HTR-8/SVneo (cell line): ENCODE data around the gene PPP2R3A.
"Not testable (repeated sequence)": the region's sequence is repeated elsewhere in the genome, so short reads cannot be mapped to it uniquely, and the experiment has no call there.

Experiments used
- DNase-seq: peaks from one replicate; pipeline ENCODE4 v3.0.0; 2011; ENCODE audit warnings: low spot score, mixed read lengths; ENCODE audit not compliant: insufficient read length
- FAIRE-seq: peaks from 2 replicates; lab custom pipeline; 2011; peaks lifted over from hg19 to GRCh38; lab: Jason Lieb, UNC

The PPP2R3A gene

GRCh38 chr3:136075218-136075808, 109.8 kb downstream of the PPP2R3A start:
- FAIRE-seq = peak; percentile 49
- peak; percentile 52 for DNase-seq

DNA sequence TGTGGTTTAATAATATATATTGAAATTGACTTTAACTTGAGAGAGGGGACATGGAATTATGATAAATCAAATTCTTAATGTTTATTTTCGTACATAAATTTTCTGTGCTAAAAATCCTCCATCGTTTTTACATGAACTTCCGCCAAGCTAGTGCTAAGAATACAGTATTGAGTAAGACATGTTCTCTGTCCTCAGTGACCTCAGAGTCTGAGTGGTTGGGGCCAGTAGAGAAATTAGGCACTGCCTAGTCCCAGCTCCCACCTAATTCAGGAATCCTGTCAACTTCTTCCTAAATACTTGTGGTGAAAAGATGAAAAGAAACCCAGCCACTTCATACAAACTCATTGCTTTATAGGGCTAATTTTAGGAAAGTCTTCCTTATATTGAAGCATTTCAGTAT, 110.3 kb downstream of the PPP2R3A start:
- DNase-seq = no peak
- no peak for FAIRE-seq

DNA sequence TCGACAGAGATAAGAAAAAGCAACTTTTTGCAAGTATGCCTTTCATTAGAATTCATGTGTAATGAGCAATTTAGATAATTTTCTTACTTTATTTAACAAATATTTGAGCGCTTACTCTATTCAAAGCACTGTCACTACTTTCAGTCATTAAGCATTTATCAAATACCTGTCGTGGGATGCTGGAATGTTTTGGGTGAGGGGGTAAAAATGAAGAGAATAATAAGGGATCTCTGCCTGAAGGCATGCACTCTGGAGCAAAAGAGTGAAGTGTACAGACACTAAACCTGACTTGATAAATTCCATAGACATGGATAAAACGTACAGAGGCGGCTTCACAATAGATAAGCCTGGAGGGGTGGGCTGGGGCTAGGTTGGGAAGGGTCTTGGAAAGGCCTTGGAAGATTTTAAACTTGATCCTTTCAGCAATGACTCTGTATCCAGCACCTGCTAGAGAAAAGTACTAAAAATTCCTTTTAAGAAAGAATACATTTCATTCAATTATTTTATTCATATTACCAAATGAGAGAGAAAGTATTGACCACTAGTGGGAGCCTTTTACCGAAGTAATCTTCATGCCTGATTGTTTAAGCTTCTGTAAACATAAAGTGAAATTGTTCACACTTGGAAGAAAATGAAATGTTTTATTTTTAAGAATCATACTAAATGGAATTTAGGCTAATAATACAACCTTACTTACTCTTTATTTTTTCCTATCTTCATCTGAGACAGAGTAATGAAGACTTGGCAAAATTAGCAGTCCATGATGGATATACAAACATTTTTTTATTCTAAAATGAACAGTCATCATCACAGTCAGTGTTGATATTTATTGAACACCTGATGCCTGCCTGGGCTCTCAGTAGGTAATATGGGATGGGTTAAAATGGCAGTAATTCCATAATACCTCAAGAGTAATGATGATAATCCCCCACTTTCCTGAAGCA, 113.2 kb downstream of the PPP2R3A start:
- peak; percentile 33 for DNase-seq
- FAIRE-seq = no peak

- DNase-seq, FAIRE-seq: not testable (repeated sequence)
Observed at GRCh38 chr3:136083641-136084382, 118.3 kb downstream of the PPP2R3A start.

GRCh38 chr3:136085067-136085466, 119.5 kb downstream of the PPP2R3A start:
- FAIRE-seq, DNase-seq: not testable (repeated sequence)

- FAIRE-seq = no peak
- DNase-seq = no peak
Observed at GRCh38 chr3:136093771-136094170, 128.2 kb downstream of the PPP2R3A start.

GRCh38 chr3:136105044-136105443, 139.5 kb downstream of the PPP2R3A start:
- FAIRE-seq (no peak), DNase-seq (no peak)

DNA sequence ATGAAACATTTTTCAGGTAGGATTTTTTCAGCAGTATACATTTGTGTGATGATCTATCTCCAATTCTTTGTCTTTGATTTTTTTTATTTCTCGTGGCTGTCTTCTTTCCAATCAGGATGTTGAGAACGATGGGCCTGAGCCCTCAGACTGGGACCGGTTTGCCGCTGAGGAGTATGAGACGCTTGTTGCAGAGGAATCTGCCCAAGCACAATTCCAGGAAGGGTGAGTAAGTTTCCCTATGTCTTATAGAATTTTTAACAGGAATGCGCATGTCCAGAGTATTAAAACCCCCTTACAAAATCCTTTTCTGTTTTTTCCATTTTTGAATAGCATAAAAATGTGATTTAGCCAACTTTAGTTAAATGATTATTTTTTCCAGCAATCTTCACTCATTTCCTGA, 140.6 kb downstream of the PPP2R3A start:
- no peak for FAIRE-seq
- no peak for DNase-seq

DNA sequence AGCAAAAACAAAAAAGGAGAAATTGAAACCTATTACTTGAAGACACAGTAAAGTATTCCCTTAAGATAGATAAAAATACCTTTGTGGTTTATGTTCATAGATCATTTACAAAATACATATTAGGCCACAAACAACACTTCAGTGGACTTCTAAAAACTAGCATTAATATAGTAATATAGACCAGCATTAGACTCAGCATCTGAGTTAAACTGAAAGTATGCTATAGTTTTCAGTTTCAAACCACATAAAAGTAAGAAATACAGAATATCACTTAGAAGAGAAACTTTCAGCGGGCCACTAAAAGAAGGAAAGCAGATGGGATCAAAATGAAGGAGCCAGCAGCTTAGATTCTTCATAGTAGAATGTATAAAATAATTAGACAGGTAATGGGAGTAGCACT, 144.0 kb downstream of the PPP2R3A start:
- no peak for DNase-seq
- FAIRE-seq = no peak

- FAIRE-seq = no peak
Observed at GRCh38 chr3:136110481-136110880, 145.0 kb downstream of the PPP2R3A start.

GRCh38 chr3:136114421-136114820, 148.9 kb downstream of the PPP2R3A start:
- no peak for DNase-seq
- FAIRE-seq = peak; percentile 74

More at GRCh38 chr3:136110481-136110880, 145.0 kb downstream of the PPP2R3A start:
- no peak for DNase-seq

DNA sequence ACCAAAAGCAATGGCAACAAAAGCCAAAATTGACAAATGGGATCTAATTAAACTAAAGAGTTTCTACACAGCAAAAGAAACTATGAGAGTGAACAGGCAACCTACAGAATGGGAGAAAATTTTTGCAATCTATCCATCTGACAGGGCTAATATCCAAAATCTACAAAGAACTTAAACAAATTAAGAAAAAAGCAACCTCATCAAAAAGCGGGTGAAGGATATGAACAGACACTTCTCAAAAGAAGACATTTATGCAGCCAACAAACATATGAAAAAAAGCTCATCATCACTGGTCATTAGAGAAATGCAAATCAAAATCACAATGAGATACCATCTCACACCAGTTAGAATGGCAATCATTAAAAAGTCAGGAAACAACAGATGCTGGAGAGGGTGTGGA, 153.8 kb downstream of the PPP2R3A start:
- not testable (repeated sequence) for DNase-seq, FAIRE-seq

DNA sequence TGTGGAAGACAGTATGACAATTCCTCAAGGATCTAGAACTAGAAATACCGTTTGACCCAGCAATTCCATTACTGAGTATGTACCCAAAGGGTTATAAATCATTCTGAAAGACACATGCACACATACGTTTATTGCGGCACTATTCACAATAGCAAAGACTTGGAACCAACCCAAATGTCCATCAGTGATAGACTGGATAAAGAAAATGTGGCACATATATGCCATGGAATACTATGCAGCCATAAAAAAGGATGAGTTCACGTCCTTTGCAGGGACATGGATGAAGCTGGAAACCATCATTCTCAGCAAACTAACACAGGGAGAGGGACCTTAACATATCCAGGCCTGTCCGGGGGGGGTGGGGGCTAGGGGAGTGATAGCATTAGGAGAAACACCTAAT, 154.3 kb downstream of the PPP2R3A start:
- not testable (repeated sequence) for DNase-seq

DNA sequence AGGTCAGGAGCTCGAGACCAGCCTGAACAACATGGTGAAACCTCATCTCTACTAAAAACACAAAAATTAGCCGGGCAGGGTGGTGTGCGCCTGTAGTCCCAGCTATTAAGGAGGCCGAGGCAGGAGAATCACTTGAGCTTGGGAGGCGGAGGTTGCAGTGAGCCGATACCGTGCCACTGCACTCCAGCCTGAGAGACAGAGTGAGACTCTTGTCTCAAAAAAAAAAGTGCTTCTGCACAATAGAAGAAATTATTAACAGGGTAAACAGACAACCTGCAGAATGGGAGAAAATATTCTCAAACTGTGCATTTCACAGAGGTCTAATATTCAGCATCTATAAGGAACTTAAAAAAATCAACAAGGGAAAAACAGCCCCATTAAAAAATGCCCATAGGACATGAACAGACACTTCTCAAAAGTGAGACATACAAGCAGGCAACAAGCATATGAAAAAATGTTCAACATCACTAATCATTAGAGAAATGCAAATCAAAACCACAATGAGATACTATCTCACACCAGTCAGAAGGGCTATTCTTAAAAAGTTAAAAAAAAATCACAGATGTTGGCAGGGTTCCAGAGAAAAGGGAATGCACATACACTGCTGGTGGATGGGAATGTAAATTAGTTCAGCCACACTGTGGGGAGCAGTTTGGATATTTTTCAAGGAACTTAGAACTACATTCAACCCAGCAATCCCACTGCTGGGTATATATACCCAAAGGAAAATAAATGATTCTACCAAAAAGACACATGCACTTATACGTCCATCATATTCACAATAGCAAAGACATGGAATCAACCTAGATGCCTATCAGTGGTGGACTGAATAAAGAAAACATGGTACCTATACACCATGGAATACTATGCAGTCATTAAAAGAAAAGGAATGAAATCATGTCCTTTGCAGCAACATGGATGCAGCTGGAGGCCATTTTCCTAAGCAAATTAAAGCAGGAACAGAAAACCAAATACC, 155.1 kb downstream of the PPP2R3A start:
- FAIRE-seq (no peak), DNase-seq (no peak)

More for the DNA sequence above, 154.3 kb downstream of the PPP2R3A start:
- FAIRE-seq = not testable (repeated sequence)

GRCh38 chr3:136122006-136122405, 156.5 kb downstream of the PPP2R3A start:
- FAIRE-seq (no peak), DNase-seq (no peak)

- FAIRE-seq, DNase-seq: not testable (repeated sequence)
Observed at GRCh38 chr3:136131647-136132046, 166.1 kb downstream of the PPP2R3A start.

- no peak for FAIRE-seq
Observed at GRCh38 chr3:136134091-136134490, 168.6 kb downstream of the PPP2R3A start.

GRCh38 chr3:136135039-136135802, 169.7 kb downstream of the PPP2R3A start:
- FAIRE-seq = no peak
- no peak for DNase-seq

More at GRCh38 chr3:136134091-136134490, 168.6 kb downstream of the PPP2R3A start:
- no peak for DNase-seq

GRCh38 chr3:136136454-136136853, 170.9 kb downstream of the PPP2R3A start:
- no peak for FAIRE-seq
- DNase-seq = no peak
